Islet precursor cell (in vitro differentiated cells): Measurements from ENCODE around the gene COX7A2.

Experiments
- DNase-seq: peaks from one replicate; pipeline ENCODE4 v3.0.0-alpha.2; 2018

Gene COX7A2

DNA sequence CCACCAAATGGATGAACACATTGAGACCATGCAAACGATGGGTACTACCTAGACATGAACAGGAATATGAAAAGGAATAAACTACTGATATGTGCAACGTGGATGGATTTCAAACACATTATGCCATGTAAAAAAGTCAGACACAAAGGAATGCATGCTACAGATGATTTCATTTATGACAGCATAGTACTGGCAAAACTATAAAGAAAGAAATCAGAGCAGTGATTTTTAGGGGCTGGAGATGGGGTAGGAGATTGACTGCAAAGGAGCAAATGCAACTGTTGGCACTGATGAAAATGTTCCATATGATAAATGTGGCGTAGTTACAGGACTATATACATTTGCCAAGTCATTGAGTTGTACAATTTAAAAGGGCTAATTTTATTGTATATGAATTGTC lies 24.3 kb downstream of the COX7A2 start:
- DNase-seq: no peak

DNA sequence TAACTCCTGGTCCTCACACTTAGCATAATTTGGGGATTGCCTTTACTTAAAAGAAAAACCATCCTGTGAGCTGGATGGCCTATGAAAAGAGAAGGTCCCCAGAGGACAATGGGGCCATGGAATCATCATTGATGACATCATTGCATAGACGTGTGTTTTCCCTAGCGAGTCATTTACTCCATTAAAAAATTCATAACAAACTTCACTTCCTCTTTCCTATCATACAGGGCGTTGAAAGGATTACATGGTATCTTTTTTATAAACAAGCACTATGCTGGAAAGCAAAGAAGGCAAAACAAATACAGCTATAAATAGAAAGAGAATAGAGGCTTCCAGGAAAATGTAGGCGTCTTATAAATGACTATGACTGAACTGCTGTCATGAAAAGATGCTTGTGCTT lies 26.4 kb downstream of the COX7A2 start:
- no peak for DNase-seq

DNA sequence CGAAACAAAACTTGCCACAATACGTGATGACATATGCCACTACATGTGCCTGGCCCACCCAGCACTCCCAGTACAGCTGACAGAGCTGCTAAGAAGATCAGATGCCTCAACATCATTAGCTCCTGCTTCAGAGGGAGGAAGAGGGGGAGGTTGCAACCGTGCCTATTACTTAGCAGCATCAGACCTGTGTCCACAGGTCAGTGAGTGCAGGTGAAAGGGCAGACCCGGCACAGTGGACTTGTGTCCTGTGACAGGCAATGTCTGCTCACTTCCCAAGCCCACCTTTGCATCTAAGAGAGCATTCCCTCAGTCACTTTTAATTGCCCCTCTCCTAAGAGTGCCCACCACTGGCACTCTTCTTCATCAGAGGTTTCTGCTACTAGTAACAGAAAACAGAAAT lies 28.3 kb downstream of the COX7A2 start:
- DNase-seq: no peak

DNA sequence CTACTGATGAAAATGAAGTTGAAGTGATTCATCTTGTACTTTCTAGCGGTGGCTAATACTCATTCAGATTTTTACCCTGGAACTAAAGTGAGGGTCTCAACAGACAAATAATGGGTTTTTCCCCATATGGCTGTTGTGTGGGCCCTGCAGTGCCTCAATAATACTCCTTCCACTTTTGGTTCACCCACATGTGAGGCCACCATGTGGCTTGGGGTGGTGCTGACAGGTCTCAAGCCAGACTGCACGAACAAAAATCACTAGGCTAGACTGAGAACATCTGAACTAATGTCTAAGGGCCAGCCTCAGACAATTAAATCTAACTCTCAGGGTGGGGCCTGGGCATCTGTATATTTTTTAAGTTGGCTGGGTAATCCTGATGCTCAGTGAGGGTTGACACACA lies 29.9 kb downstream of the COX7A2 start:
- no peak for DNase-seq

DNA sequence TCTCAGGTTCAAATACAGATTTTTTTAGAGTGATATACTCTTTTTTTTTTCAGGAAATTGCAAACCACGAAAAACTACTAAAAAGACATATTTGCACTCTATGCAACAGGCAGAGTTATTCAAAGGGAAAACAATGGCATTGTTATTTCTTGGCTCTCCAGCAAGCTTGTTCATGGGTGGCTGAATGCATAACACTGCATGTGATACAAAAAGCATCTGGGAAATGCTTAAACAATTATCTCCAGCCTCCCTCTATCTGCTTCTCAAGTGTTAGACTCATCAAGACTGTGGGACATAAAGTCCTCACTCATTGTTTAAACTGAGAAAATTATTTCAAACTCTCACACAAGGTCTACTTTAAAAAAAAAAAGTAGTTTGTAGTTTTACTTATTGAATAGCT lies 30.5 kb downstream of the COX7A2 start:
- no peak for DNase-seq

DNA sequence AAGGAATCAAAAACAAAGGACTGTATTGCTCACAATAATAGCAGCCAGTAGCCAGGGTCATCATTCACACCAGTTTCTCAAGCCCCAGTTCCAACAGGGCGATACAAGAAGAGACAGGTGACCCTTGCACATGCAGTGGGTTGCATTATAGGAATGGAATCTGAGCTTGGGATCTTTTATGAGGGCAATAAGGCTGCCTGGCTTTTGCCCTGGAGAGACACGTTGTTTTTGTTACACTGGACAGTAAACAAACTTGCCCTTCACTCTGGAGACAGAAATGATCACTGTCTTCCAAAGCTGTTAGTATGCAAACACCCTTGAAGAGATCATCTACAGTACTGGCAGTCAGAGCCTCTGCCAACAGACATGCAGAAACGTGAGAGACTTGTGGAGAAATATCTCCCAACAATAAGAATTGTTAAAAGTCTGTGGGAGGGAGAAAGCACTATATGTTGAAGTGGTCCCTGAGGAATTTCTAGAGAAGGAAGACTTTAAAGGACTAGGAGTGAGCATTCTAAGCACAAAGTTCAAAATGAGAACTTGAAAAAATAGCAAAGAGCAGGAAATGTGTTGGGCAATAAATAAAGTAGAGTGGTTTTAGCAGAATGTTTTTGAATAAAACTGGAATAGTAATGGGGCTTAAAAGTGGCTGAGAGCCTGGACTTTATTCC lies 31.5 kb downstream of the COX7A2 start:
- DNase-seq: peak; percentile 72

DNA sequence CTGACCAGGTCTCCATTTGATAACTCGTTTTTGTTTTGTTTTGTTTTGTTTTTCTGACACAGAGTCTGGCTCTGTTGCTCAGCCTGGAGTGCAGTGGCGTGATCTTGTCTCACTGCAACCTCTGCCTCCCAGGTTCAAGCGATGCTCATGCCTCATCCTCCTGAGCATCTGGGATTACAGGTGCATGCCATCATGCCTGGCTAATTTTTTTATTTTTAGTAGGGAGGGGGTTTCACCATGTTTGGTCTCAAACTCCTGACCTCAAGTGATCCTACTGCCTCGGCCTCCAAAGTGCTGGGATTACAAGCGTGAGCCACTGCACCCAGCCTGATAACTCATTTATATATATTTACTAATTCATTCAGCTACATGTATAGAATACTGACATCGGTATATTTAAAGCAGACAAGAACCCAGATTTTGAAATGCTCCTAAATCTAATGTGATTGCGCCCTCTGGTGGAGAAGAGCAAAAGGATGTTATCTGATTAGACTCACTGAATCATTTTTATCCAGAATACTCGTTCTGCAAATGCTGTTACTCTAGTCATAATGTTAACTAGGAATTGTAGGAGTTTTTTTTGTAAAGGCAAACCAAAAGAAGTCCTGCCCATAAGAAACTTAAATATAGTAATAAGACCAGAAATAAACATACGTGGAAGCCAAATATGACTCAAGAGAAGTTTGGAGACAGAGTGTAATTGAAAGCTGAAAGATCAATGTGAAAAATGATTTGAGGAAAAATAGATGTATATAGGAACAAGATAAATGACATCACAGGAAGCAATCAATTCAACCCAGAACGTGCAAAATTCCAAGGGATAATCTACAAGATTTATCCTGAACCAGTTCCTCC lies 32.5 kb downstream of the COX7A2 start:
- no peak for DNase-seq

DNA sequence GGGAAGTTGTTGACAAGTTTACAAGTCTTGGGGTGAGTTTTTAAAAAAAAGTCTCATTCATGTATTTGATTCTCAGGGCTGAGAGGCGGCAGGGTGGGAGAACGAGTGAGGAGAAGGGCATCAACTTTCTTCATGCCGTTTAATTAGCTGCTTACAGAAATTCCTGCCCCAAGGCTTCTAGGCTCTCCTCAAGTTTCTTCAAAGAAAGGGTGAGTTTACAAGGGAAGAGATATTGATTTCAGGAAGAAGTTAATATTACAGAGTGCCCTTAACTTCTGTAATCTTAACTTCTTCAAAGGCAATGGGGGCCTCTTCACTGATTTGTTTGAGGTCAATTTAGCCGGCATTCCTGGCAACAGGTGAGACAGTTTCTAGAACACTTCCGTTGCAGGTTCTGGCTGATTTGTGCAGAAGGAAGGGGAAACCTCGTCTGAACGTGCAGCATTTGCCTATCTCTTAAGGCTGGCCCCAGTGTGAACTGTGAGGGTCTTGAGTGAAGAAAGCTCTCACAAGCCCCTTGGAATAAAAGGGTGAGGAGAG lies 34.3 kb downstream of the COX7A2 start:
- no peak for DNase-seq

DNA sequence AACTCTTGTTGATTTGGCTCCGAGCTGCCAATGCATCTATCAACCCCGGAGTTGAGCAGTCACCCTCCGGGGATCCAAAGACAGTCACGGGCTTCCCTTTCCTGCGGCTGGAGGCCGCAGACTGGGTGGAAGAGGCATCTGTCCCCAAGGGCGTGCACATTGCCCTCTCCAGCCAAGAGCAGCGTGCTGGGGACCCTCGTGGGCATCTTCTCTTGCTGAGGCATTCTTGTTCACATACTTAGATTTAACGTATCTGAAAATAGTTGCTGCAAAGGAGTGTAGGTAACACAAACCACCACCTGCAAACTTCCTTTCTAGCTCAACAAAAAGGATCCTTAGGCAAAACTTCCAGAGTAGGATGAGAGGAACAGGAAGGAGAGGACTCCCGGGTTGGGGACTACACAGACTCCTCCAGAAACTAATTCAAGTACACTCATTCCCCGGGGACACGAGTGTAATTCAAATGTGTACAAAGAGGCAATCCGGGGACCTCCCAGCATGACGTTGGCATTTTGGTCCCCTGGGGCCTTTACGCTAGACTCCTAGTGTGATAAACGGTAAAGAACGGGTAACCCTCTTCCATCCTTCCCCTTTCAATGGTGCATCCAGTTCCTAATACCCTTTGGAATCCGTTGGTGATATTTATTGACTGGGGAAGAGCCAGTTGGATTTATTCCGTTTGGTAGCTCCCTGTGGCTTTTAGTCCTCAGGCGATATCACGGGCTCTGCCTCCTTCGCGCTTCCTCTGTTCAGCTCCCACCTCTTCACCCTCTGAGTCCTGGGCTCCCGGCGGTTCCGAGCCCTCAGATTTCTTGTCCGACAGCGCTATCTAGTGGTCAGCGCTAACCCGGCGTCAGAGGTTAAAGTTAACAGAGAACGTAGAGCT lies 35.1 kb downstream of the COX7A2 start:
- DNase-seq: peak; percentile 93

DNA sequence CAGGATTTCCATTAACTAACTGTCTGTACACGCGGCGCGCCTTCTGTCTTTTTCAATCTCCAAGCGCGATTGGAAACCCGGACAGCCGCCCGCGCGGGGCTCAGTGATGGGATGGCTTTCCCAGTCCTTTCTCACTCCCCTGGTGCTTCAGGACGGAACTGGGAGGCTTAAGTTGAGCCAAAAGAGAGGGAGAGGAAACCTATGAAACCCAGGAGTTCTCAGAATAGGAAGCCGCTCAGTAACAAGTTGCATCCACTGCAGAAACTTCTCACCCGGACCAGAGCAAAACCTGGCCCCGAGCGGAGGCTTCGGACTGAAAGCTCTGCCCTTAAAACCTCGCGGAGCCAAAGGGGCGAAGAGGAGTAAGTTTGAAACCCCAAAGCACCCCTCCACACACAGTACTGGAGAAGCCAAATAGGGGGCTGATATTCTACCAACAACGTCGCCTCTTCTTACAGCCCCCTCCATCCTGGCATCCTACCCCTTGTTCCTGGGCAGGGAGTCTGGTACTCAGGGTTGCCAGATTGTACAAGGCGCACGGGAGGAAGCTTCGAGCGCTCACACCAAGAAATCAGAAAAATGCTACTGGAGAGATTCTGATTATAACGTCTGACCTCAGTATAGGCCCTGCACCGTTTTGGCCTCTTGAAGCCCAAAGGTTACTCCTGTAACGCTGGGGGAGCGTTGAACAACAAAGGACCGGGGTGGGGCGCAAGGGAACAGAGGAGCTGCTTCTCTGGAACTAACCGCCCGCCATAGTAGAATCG lies 36.8 kb downstream of the COX7A2 start:
- peak; percentile 63 for DNase-seq

DNA sequence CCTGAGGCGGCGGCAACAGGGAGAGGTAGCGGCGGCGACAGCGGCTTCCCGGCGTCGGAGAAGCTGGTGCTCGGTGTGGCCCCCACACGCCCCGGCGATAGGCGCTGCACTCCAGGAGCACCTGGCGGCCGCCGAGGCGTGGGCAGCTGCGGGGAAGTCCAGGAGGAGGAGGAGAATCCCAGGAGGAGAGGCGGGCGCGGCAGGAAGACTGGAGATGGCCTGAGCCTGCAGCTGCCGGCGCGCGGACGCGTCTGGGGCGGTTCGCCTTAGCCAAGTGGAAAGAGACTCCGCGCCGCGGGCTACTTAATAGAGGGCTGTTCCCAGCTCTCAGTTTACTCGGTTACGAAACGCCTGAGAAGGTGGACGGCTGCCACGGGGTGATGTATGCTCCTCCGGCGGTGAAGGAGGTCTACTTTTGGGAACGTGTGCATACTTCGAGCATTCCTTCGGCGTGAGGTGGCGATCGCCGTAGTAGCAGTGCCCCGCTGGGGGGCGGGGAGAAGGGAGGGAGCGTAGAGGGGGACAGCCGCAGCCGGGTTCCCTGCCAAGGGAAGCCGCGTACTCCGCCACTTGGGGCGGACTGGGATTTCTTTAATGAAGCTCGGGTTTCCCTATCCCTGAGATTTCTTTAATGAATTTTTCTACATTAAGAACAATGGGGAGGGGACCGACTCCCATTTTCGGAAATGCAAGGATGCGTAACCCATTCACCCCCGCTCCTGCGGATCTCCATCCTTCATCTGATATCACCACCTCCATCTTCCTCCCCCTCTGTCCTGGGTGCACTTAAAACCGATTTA lies 37.6 kb downstream of the COX7A2 start, which contains the start of gene COL12A1:
COL12A1 (minus strand) TSS at position 278 of the 800 bp plus-strand sequence. CDS start 3,261 bp downstream, outside the sequence.
- DNase-seq: peak; percentile 95

DNA sequence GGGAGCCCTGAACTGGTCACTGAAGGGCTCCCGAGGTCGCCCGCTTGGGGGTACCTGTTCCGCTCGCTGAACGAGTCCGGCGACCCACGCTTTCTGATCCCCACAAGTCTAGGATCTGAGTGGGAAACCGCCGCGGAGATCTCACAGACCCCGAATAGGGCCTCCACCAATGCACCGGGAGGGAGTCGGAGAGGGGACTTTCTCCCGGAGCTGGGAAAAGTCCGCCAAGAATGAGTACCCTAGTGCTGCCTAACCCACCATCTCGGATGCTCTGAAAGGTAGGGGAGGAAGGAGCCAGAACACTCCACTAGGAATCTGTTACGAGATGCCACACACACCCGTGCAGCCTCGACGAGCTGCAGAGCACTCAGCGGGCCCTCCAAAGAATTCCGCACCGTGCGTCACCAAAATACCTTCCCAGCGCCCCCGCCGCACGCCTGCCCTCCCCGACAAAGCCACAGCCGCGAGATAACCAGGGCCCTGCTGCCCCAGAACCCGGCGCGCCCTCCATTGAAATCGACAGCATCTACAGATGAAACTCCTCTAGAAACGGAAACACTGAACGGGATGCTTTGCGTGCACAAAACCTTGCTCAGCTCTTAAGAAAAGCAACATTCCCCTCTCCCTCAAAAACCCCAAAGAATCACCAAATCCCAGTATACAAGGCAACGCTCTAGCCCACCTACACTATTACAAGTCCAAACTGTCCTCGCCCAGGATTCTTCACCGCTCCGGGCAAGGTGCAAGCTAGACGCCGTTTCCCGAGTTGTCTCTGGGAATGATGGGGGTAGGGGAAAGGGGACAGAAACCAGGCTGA lies 38.4 kb downstream of the COX7A2 start:
- peak; percentile 85 for DNase-seq

DNA sequence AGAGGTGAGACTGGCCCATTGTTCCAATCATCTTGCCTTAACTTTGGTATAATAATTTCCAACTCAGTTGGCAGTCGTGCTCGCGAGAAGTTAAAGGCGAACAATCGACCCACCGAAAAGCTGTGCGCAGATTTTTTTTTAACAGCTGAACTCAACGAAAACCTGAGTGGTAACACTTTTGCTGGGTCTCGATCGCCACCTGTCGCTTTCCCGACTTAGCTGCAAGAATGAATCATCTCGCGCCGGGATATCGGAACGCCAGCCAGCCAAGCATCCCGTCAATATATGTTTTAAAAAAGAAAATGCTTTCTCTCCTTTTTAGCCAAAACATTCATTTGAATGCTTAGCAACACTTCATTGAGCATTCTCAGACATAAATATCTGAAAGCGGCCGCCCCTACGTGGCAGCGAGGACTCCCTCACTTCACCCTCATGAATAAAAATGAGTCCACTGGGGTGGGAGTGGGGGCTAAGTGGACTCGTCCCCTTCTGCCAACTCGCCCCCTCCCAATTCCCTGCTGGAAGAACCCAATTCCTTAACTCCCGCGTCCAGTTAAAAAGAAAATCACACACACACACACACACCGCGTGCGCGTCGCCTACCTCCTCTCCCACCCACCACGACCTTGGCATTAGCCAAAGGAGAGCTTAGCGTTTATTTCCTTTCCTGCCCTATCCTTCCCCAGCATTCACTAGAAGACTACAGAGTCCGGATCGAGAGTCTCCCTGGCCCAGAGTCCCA lies 39.2 kb downstream of the COX7A2 start:
- peak; percentile 84 for DNase-seq

DNA sequence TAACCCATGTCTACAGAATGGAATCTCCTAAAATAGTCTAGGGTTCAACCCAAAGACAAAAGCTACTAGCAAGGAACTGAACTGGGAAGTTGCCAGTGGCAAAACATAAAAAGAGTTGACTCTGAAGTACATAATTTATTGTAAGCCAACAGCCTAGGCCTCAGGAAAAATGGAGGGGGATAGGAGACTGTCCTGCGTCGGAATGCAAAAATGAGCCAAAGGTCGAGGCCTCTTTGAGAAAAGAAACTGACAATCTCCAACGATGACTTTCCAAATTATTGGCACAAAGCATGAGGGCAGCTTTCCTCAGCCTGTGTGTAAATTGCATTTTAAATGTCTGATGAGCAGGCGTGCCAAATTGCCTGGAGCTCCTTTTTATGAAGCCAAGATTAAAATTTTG lies 39.9 kb downstream of the COX7A2 start:
- DNase-seq: no peak

DNA sequence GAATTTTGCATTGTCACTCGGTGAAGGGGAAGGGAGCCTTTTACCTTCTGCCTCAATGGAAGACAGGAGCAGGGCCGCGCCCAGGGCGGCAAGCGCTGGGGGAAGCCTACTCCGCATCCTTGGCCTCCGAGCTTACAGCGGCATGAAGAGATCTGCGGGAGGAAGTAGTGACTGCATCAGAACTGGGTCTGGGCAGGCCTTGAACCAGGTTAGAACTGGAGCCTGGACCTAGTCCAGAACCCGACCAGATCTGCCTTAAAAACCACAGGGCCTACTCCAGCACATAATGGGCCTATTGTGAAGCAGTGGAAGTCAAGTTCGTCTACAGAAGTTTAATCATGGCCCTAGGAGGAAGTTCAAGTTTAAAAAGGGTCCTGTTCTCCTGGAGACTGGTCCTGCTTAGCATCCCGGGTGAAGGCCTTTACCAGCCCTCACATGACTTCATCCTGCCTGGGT lies 40.9 kb downstream of the COX7A2 start:
- no peak for DNase-seq

DNA sequence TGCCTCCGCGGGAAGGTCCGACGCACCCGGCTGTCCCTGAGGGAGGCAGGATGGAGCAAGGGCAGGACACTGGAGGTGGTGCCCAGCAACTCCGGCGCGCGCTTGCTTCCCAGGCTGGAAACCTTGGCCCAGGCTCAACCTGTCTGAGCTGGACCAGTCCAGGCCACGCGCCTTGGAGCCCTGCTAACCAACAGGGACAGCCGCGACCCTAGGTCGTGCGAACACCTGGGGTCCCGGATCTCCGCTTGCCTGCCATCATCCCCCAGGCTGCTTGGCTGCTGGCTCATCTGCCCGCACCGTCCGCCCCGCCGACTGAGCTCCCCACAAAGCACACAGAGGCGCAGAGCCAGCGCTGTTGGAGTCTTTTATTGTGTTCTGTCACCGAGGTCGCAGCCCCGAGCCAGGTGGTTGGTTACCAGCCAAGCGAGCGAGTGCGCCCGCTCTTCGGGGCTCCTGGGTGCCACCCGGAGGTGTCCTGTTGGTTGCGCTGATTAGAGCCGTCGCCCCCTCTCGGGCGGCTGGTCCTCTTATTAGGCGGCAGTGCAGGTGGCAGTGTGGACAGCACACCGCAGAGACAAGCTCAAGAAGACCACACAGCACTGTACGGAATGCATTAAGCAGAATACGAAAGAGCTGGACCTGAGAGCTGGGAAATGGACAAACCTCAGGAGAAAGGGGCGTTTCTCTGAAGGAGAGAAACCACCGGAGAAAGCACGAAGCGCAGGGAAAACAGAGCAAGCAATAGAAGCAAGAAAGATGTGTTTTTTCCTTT lies 41.5 kb downstream of the COX7A2 start:
- DNase-seq: peak; percentile 67

DNA sequence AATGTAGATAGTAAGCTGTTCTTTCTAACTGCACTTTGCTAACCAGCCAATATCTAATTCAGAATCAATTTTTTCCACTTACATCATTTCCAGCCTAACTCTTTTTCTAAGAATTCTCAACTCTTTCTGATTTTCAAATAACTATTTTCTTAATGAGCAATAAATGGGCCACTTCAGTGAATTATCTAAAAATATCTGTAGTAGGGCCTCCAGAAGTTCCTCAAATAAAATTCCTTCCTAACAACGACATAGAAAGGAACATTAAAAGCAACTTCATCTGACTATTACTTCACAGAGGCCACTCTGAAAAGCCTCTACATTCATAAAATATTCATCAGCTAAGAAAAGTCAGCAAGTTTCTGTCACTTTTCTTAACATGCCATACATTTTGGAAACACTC lies 42.6 kb downstream of the COX7A2 start:
- no peak for DNase-seq

DNA sequence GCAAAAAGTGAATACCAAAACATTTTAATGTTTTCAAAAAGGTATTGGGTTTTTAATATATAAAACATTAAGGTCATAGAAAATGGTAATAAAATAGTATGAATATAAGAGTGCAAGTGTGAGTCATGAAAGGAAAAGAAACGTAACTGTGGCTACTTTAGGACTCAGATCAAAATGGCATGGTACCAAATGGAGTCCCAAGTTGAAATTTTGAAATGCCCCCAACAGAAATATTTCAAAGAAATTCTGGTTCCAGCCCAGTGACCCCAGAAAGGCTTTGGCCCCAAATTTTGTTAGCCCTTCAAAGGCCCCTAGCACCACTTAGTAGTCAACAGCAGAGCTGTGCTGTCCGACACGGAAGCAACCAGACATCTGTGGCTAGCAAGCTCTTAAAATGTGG lies 43.7 kb downstream of the COX7A2 start:
- no peak for DNase-seq
